Retinal pigment epithelial cell (primary cell): ENCODE results near the gene NEXN.

Experiments used
- DNase-seq: peaks from one replicate; pipeline ENCODE4 v3.0.0-alpha.2; 2010; ENCODE audit warnings: low read depth
- H3K4me3 ChIP-seq: 2 replicates; pipeline ENCODE4 v1.5.1; 2011; ENCODE audit warnings: mild to moderate bottlenecking, low read length, control low read depth, moderate library complexity
- TF ChIP-seq, protein P1 (sequence below): conservative IDR thresholded peaks from 2 replicates; pipeline ENCODE4 v1.5.1; 2011; ENCODE audit warnings: low read depth, low read length, control low read depth, inconsistent platforms

The NEXN gene

DNA sequence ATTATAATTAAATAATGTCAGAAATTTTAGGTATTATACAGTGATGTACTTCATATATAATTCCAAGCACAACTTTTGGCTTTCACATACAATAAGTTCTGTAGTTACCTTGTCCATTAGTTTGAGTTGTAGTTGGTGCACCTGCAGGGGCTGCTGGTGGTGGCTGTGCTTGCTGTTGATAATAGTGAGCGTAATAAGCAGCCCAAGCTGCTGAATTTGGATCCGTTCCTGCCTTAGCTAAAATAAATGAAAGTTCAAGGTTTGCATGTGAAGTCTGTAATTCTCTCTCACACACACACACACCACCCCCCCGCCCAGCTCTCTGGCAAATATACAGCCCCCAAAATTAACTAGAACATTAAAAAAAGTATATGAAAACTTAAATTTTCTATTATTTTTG lies 68.0 kb downstream of the NEXN start:
- H3K4me3 ChIP-seq, result no peak overlapping the region
- TF ChIP-seq, protein P1, sequence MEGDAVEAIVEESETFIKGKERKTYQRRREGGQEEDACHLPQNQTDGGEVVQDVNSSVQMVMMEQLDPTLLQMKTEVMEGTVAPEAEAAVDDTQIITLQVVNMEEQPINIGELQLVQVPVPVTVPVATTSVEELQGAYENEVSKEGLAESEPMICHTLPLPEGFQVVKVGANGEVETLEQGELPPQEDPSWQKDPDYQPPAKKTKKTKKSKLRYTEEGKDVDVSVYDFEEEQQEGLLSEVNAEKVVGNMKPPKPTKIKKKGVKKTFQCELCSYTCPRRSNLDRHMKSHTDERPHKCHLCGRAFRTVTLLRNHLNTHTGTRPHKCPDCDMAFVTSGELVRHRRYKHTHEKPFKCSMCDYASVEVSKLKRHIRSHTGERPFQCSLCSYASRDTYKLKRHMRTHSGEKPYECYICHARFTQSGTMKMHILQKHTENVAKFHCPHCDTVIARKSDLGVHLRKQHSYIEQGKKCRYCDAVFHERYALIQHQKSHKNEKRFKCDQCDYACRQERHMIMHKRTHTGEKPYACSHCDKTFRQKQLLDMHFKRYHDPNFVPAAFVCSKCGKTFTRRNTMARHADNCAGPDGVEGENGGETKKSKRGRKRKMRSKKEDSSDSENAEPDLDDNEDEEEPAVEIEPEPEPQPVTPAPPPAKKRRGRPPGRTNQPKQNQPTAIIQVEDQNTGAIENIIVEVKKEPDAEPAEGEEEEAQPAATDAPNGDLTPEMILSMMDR, result no peak
- no peak for DNase-seq

DNA sequence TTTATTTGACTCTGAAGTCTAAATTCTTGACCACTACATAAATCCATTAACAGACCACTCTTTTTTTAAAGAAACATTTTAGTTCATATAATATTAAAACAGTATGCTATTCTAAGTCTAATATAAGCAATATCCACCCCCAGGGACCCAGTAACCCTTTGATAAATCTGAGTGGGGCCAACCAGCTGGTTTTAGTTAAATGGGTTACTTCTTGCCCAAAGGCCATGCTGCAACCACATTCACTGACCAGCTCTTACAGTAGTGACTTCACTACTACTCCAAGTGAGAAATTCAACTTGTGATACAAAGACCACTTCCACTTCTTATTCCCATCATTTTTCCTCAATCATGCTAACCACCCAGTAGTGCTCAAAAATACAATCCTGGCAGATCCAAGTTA lies 70.0 kb downstream of the NEXN start:
- H3K4me3 ChIP-seq, result no peak overlapping the region
- TF ChIP-seq, protein P1, result no peak
- no peak for DNase-seq

DNA sequence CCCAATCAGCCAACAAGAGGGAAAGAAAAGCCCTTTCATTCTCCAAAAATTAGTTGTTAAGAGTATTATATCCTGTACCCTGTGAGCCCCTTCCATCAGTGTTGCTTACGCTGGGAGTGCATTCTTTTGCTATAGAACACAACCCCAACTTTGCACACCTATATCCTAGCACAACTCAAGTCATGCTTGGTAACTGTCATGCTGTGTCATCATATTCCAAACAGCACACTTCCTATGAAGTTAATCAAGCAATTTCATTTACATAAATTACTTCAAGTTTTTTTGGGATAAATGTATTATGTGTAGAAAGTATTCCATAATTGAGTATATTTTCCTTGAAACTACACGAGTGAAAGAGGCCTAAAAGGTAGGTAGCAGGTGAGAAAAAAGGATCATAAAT lies 70.4 kb downstream of the NEXN start:
- no peak overlapping the region for H3K4me3 ChIP-seq
- no peak for DNase-seq
- TF ChIP-seq, protein P1, result no peak

DNA sequence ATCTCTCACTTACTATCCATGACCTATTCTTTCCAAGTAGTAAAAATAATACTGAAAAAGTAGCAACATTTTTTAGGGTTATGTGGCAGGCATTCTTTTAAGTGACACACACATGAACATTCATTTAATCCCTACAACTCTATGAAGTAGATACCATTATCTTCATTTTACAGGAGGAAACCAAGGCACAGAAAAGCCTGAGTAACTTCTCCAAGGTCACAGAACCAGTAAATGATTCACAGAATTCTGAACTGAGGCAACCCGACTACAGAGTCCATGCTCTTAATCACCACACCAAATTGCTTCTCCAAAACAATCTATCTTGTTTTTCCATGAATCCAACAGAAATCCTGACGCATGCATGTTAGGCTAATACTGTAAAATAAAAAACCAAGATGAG lies 73.0 kb downstream of the NEXN start:
- TF ChIP-seq, protein P1, result no peak
- no peak for DNase-seq
- no peak overlapping the region for H3K4me3 ChIP-seq

DNA sequence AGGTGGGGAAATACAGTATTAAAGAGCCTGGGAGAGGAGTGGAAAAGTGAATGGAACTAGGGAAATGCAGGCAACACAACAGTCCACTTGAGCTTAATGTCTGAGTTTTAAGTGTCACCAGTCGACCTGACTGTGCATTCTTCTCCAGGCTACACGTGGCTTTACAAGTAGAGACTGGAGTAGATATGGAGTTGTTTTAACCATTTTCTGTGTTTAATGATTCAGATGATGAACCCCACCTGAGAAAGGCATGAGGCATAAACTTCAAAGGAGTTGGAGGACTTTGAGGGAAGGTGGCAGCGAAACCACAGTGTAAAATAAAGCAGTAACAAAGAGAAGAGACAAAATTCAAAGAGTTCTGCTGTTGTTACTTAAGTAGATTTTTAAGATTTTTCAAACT lies 77.9 kb downstream of the NEXN start:
- TF ChIP-seq, protein P1, result no peak

DNA sequence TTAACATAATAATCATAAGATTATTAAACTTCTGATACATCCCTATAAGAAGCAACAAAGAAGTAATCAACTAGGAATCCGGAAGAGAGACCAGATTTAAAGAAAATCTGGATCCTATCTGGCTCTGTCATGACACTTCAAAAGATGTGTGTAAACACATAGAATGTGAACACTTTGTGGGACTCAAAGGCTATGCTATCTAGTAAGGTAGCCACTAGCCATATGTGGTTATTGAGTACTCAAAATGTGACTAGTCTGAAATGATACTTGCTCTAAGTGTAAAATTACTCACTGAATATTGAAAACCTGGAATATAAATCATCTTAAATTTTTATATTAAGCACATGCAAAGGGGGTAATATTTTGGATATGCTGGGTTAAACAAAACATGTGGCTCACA lies 81.8 kb downstream of the NEXN start:
- no peak for DNase-seq
- no peak overlapping the region for H3K4me3 ChIP-seq
- TF ChIP-seq, protein P1, result no peak

More for the DNA sequence above, 77.9 kb downstream of the NEXN start:
- H3K4me3 ChIP-seq, result no peak overlapping the region
- DNase-seq, result no peak

DNA sequence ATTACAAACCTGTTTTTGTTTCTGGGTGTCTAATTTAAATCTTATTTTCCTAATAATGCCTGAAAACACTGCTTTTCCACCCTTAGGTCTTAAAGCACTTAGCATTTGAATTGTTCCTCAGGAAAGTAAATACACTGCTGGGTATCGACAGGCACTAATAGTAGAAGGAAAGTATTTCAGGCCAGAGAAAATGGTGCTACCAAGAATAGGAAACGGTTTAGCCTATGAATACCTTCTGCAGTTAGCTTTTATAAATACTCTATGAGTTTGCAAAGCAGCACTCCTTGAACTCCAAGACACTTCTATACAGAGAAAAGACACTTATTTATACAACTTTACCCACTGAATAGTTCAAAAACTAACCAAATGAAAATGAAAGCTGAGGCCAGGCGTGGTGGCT lies 83.7 kb downstream of the NEXN start:
- H3K4me3 ChIP-seq, result no peak overlapping the region
- TF ChIP-seq, protein P1, result no peak
- no peak for DNase-seq
